H1 (cell line): Measurements from ENCODE around the gene PRKAR1B. TPM values are rescaled to one million over a fixed set of nuclear protein-coding genes. Genes with fewer than 3 reads are reported as not detected.

Experiments
- CBX8 ChIP-seq: fragments of 300-800, 300-1000 bp; sonication (generic); IDR thresholded peaks from 2 replicates; pipeline ENCODE4 v1.7.1; 2016; ENCODE audit warnings: low read depth, low read length, borderline replicate concordance
- CHD1 ChIP-seq: IDR thresholded peaks from 2 replicates; pipeline ENCODE4 v1.6.1; 2012; ENCODE audit warnings: low read depth, low read length, improper control_type of control experiment
- CHD7 ChIP-seq: fragments of 300-600 bp; sonication (generic); IDR thresholded peaks from 2 replicates; pipeline ENCODE4 v1.7.1; 2012; ENCODE audit warnings: low read length, moderate library complexity, mild to moderate bottlenecking, inconsistent platforms; ENCODE audit not compliant: insufficient replicate concordance
- FOSL1 ChIP-seq: IDR thresholded peaks from 2 replicates; pipeline ENCODE4 v1.6.1; 2011; ENCODE audit warnings: mild to moderate bottlenecking, low read depth, low read length, moderate library complexity; ENCODE audit not compliant: insufficient read depth
- KDM4A ChIP-seq: IDR thresholded peaks from one replicate; pipeline ENCODE4 v1.7.1; 2012; ENCODE audit warnings: low read depth, mild to moderate bottlenecking, moderate library complexity, low read length, inconsistent platforms; ENCODE audit not compliant: severe bottlenecking
- NANOG ChIP-seq: IDR thresholded peaks from 2 replicates; pipeline ENCODE4 v1.6.1; 2011; ENCODE audit warnings: low read length, low read depth, mild to moderate bottlenecking, inconsistent platforms; ENCODE audit not compliant: insufficient read depth, poor library complexity, severe bottlenecking
- POLR2A ChIP-seq, 2 experiments: IDR thresholded peaks; 1 replicate in 1 of 2; 2 replicates in 1 of 2; pipeline ENCODE4 v1.6.1; 2011; ENCODE audit warnings: low read depth in 2 of 2, low read length in 2 of 2, mild to moderate bottlenecking in 2 of 2; ENCODE audit errors: control extremely low read depth in 1 of 2
- RXRA ChIP-seq: IDR thresholded peaks from 2 replicates; pipeline ENCODE4 v1.6.1; 2011; ENCODE audit warnings: low read depth, mild to moderate bottlenecking, low read length, moderate library complexity; ENCODE audit not compliant: insufficient read depth
- TAF7 ChIP-seq: optimal IDR thresholded peaks from 2 replicates; pipeline ENCODE3; 2011; ENCODE audit warnings: low read depth, mild to moderate bottlenecking, inconsistent platforms, low read length, moderate library complexity, borderline replicate concordance
- TBP ChIP-seq: IDR thresholded peaks from 2 replicates; pipeline ENCODE4 v1.6.1; 2011; ENCODE audit warnings: low read depth, low read length, improper control_type of control experiment
- polyA plus RNA-seq, 7 experiments: library from polyadenylated mRNA; depleted of rRNA in 3 of 7; stranded (reverse) in 5 of 7; unstranded in 2 of 7; fragments of >200 nt in 5 of 7; fragments of 200-250 nt in 2 of 7; gene quantifications; 1 replicate in 5 of 7; 2 replicates in 1 of 7; 4 replicates in 1 of 7; pipeline versions ENCODE4 v1.2.1 to v1.2.3, GENCODE V29; 2011 to 2013; ENCODE audit warnings: missing spikeins in 2 of 7, mixed read lengths in 2 of 7
- total RNA-seq: library from RNA; stranded (reverse); fragmentation: NEBNext Ultra II Directional; extraction: Animal tissue kit (Norgen Biotek cat#: 25700); gene quantifications from 2 replicates; pipeline ENCODE4 v1.2.1, GENCODE V29; 2021

The PRKAR1B gene
- total and polyA plus RNA-seq, 2 of the 8 experiments (the other 6 are each of a cell fraction or from before 2014, with no cell fraction given): 12.3 to 55.7 TPM

- TF ChIP-seq CHD7 (no peak), CBX8 (no peak), NANOG (no peak), CHD1 (no peak), TBP (no peak), POLR2A (IDR thresholded peaks at IDR 0.05; ENCODE audit: control extremely low read depth in 1 of 2, low read depth in 2 of 2, low read length in 2 of 2) (no peak), KDM4A (no peak), FOSL1 (no peak), RXRA (no peak), TAF7 (no peak)
Measured at GRCh38 chr7:549066-549890, 177.8 kb downstream of the PRKAR1B start (continued).
